PC-3 (cell line): ENCODE measurements around the gene ASCC3. TPM values are rescaled to one million over a fixed set of nuclear protein-coding genes. Genes with fewer than 3 reads are reported as not detected.

Experiments
- ATAC-seq: fragments of 200-7000 bp; cut with Tn5 transposase; 2 replicates; pipeline ENCODE4 v1.9.1; 2020; ENCODE audit warnings: mild to moderate bottlenecking, moderate library complexity
- BruUV-seq: library from RNA; stranded (reverse); fragments of 400-500 nt; replicated peaks from 2 replicates; lab custom pipeline; 2021; lab: Mats Ljungman, UMichigan
- CTCF ChIA-PET: fragments of 300-600 bp; sonication (Branson Sonifier 250); formaldehyde crosslinking; loops from one replicate; lab custom pipeline; 2022; ENCODE audit warnings: antibody characterized with exemption; lab: Charles Lee
- POLR2A ChIA-PET: fragments of 300-600 bp; sonication (Branson Sonifier 250); formaldehyde crosslinking; loops from one replicate; lab custom pipeline; 2022; ENCODE audit warnings: antibody characterized with exemption; ENCODE audit not compliant: unreplicated experiment; lab: Charles Lee
- DNase-seq: peaks from one replicate; pipeline ENCODE4 v3.0.0-alpha.2; 2015
- H2AFZ ChIP-seq: fragments of 300-600 bp; sonication (generic); 2 replicates; pipeline ENCODE4 v1.6.0; 2016; ENCODE audit warnings: antibody characterized with exemption, low read length
- H3F3A ChIP-seq: fragments of 300-600 bp; sonication (generic); one replicate; pipeline ENCODE4 v1.6.0; 2017; ENCODE audit warnings: antibody characterized with exemption, low read length, control low read depth, mild to moderate bottlenecking; ENCODE audit not compliant: unreplicated experiment
- H3K27ac ChIP-seq: fragments of 300-600 bp; sonication (generic); 2 replicates; pipeline ENCODE4 v1.5.1; 2016; ENCODE audit warnings: mild to moderate bottlenecking, low read length
- H3K27me3 ChIP-seq: fragments of 300-600 bp; sonication (generic); 2 replicates; pipeline ENCODE4 v1.6.1; 2016; ENCODE audit warnings: low read length, mixed read lengths
- H3K36me3 ChIP-seq: fragments of 300-600 bp; sonication (generic); 2 replicates; pipeline ENCODE4 v1.6.1; 2016; ENCODE audit warnings: low read depth, mixed run types, low read length, mixed read lengths
- H3K4me1 ChIP-seq: fragments of 300-600 bp; sonication (generic); 2 replicates; pipeline ENCODE4 v1.5.1; 2016; ENCODE audit warnings: low read length; ENCODE audit not compliant: insufficient read depth
- H3K4me2 ChIP-seq: fragments of 300-600 bp; sonication (generic); 2 replicates; pipeline ENCODE4 v1.6.0; 2016; ENCODE audit warnings: low read length
- H3K4me3 ChIP-seq: fragments of 300-600 bp; sonication (generic); 2 replicates; pipeline ENCODE4 v1.5.1; 2016; ENCODE audit warnings: mild to moderate bottlenecking, low read length, mixed read lengths
- H3K79me2 ChIP-seq: fragments of 300-600 bp; sonication (generic); 2 replicates; pipeline ENCODE4 v1.6.1; 2017; ENCODE audit warnings: low read length, mixed read lengths
- H3K9ac ChIP-seq: fragments of 300-600 bp; sonication (generic); 2 replicates; pipeline ENCODE4 v1.6.0; 2016; ENCODE audit warnings: mild to moderate bottlenecking, low read length
- H3K9me2 ChIP-seq: fragments of 300-600 bp; sonication (generic); replicated peaks from 2 replicates; pipeline ENCODE4 v1.6.1; 2016; ENCODE audit warnings: mixed run types, low read length, mixed read lengths
- H3K9me3 ChIP-seq: fragments of 300-600 bp; sonication (generic); 2 replicates; pipeline ENCODE4 v1.6.1; 2016; ENCODE audit warnings: low read length, mixed read lengths
- H4K20me1 ChIP-seq: fragments of 300-600 bp; sonication (generic); 2 replicates; pipeline ENCODE4 v1.6.1; 2016; ENCODE audit warnings: low read length, mixed read lengths
- CTCF ChIP-seq: fragments of 300-600 bp; sonication (generic); conservative IDR thresholded peaks from 2 replicates; pipeline ENCODE4 v1.5.1; 2017; ENCODE audit warnings: antibody characterized with exemption, low read depth, mild to moderate bottlenecking, low read length
- EZH2 ChIP-seq: fragments of 300-600 bp; sonication (generic); IDR thresholded peaks from one replicate; pipeline ENCODE4 v1.6.1; 2017; ENCODE audit warnings: antibody characterized with exemption, mild to moderate bottlenecking, low read length; ENCODE audit not compliant: unreplicated experiment
- EZH2phosphoT487 ChIP-seq: fragments of 300-600 bp; sonication (generic); IDR thresholded peaks from 2 replicates; pipeline ENCODE4 v1.6.1; 2018; ENCODE audit warnings: mild to moderate bottlenecking, antibody characterized with exemption, low read length, borderline replicate concordance
- intact Hi-C: fragments of 100-400 bp; cut with micrococcal nuclease; formaldehyde crosslinking; loops from 2 replicates; pipeline ENCODE4 v1.9.0; 2023
- total RNA-seq: library from RNA; depleted of rRNA; stranded (reverse); fragments of >200 nt; gene quantifications from 2 replicates; pipeline ENCODE4 v1.2.3, GENCODE V29; 2014

Gene ASCC3
- total RNA-seq, 1 experiment from 2014 or later: 27.7 TPM

- no peak overlapping the region for H3K27ac ChIP-seq
- DNase-seq (no peak), ATAC-seq (no peak)
- H3K79me2 ChIP-seq: no peaks in the 10 kb centered on the region
- H3K36me3 ChIP-seq: no peaks in the 10 kb centered on the region
- H2AFZ ChIP-seq: no peak overlapping the region
- POLR2A ChIA-PET: no interaction called here
- no peaks in the 10 kb centered on the region for H3K9me2 ChIP-seq
- H3K4me3 ChIP-seq: no peak overlapping the region
- no peaks in the 10 kb centered on the region for H3F3A ChIP-seq
- H3K27me3 ChIP-seq: no peaks in the 10 kb centered on the region
- no peaks in the 10 kb centered on the region for H4K20me1 ChIP-seq
- no peaks in the 10 kb centered on the region for H3K9me3 ChIP-seq
- H3K4me2 ChIP-seq: no peak overlapping the region
- CTCF ChIA-PET: no interaction called here
- H3K9ac ChIP-seq: no peak overlapping the region
- intact Hi-C loops: no loop called here
- no TSS peak for BruUV-seq
- no peak for TF ChIP-seq EZH2
- TF ChIP-seq CTCF: no peak
- no peak for TF ChIP-seq EZH2phosphoT487
- H3K4me1 ChIP-seq: no peaks in the 10 kb centered on the region
Observed at GRCh38 chr6:100461278-100461916, 419.7 kb downstream of the ASCC3 start.

GRCh38 chr6:100460650-100461204 lies 420.4 kb downstream of the ASCC3 start:
- TF ChIP-seq EZH2phosphoT487: no peak
- peak; percentile 49 for TF ChIP-seq CTCF
- TF ChIP-seq EZH2: no peak
- no peak overlapping the region for H3K4me3 ChIP-seq
- intact Hi-C loops: no loop called here
- BruUV-seq: no TSS peak
- H3K79me2 ChIP-seq: no peaks in the 10 kb centered on the region
- no peaks in the 10 kb centered on the region for H3K27me3 ChIP-seq
- CTCF ChIA-PET: interaction anchor here (0.6 kb wide), 1 partner anchor 115 kb away, joined by 9 read pairs; no protein-coding TSS in a partner anchor
- no peaks in the 10 kb centered on the region for H3K36me3 ChIP-seq
- DNase-seq (no peak), ATAC-seq (no peak)
- POLR2A ChIA-PET: no interaction called here
- no peak overlapping the region for H3K27ac ChIP-seq
- H2AFZ ChIP-seq: no peak overlapping the region
- no peaks in the 10 kb centered on the region for H3K9me3 ChIP-seq
- no peak overlapping the region for H3K4me2 ChIP-seq
- no peaks in the 10 kb centered on the region for H3F3A ChIP-seq
- no peaks in the 10 kb centered on the region for H4K20me1 ChIP-seq
- H3K9ac ChIP-seq: no peak overlapping the region
- no peaks in the 10 kb centered on the region for H3K9me2 ChIP-seq
- no peaks in the 10 kb centered on the region for H3K4me1 ChIP-seq

GRCh38 chr6:100459592-100460184 lies 421.4 kb downstream of the ASCC3 start:
- TF ChIP-seq EZH2phosphoT487: no peak
- TF ChIP-seq CTCF: no peak
- TF ChIP-seq EZH2: no peak
- no peaks in the 10 kb centered on the region for H3K79me2 ChIP-seq
- H3K4me1 ChIP-seq: no peaks in the 10 kb centered on the region
- ChIA-PET CTCF (no interaction called here), POLR2A (no interaction called here)
- H3K36me3 ChIP-seq: no peaks in the 10 kb centered on the region
- no TSS peak for BruUV-seq
- H3K27me3 ChIP-seq: no peaks in the 10 kb centered on the region
- H3K9me3 ChIP-seq: no peaks in the 10 kb centered on the region
- intact Hi-C loops: no loop called here
- H3K27ac ChIP-seq: no peak overlapping the region
- H2AFZ ChIP-seq: no peak overlapping the region
- H3K9ac ChIP-seq: no peak overlapping the region
- H4K20me1 ChIP-seq: no peaks in the 10 kb centered on the region
- no peak for DNase-seq
- H3K4me3 ChIP-seq: no peak overlapping the region
- H3K9me2 ChIP-seq: no peaks in the 10 kb centered on the region
- ATAC-seq: no peak
- no peaks in the 10 kb centered on the region for H3F3A ChIP-seq
- no peak overlapping the region for H3K4me2 ChIP-seq
